KOPT-K1 (cell line): ENCODE data around the gene KRT24.

Source experiments
- H3K27ac ChIP-seq: fragments of 200-600 bp; sonication (generic); 2 replicates; pipeline ENCODE4 v1.5.1; 2016; ENCODE audit warnings: antibody characterized with exemption, mild to moderate bottlenecking, low read depth, low read length; ENCODE audit not compliant: poor library complexity, severe bottlenecking
- H3K36me3 ChIP-seq: fragments of 200-600 bp; sonication (generic); 2 replicates; pipeline ENCODE4 v1.5.1; 2017; ENCODE audit warnings: antibody characterized with exemption, mild to moderate bottlenecking, low read length, moderate library complexity; ENCODE audit not compliant: insufficient read depth
- H3K9me3 ChIP-seq: fragments of 200-600 bp; sonication (generic); 2 replicates; pipeline ENCODE4 v1.5.1; 2017; ENCODE audit warnings: antibody characterized with exemption, low read length, mild to moderate bottlenecking; ENCODE audit not compliant: insufficient read depth, poor library complexity, severe bottlenecking

The KRT24 gene

GRCh38 chr17:40707745-40708144 is 4.2 kb upstream of the KRT24 start:
- H3K27ac ChIP-seq, result no peak overlapping the region
- H3K36me3 ChIP-seq, result no peaks in the 10 kb centered on the region
- H3K9me3 ChIP-seq, result no peaks in the 10 kb centered on the region

GRCh38 chr17:40705584-40705983 is 2.0 kb upstream of the KRT24 start:
- Histone ChIP-seq H3K36me3 (no peaks in the 10 kb centered on the region), H3K27ac (no peak overlapping the region), H3K9me3 (no peaks in the 10 kb centered on the region)

DNA sequence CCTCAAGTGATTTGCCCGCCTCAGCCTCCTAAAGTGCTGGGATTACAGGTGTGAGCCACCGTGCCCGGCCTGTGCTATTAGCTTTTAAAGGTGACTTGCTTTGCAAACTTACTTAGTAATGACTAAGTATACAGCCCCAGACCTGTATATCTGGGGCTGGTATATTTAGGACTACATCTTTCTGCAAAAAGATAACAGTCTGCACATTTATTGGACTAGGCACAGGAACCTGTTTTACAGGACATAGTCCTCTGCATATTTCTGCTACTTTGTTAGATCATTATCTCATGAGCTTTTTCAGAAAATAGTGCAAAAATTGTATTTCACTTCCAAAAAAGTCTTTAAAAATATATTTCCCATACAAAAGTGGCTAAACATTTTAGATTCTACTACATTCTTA is 1.3 kb downstream of the KRT24 start:
- H3K27ac ChIP-seq, result no peak overlapping the region
- H3K9me3 ChIP-seq, result no peaks in the 10 kb centered on the region
- no peaks in the 10 kb centered on the region for H3K36me3 ChIP-seq

DNA sequence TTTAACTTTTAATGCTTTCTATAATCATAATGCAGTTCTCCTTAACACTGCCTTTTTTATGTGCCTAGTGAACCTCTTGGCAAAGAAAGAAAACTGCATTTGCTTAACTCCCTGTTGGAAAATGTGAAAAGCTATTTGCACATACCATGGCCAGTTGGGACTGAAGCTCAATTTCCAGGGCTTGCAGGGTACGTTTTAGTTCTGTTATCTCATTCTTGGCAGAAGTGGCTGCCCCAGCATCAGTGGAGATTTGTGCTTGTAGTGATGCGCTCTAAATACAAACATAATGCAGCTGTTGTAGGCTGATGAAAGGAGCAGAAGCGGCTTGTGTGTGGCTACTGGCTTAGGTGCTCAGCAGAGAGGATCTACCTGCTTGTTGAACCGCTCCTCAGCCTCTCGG is 3.7 kb downstream of the KRT24 start:
- no peaks in the 10 kb centered on the region for H3K9me3 ChIP-seq
- no peaks in the 10 kb centered on the region for H3K36me3 ChIP-seq
- no peak overlapping the region for H3K27ac ChIP-seq

DNA sequence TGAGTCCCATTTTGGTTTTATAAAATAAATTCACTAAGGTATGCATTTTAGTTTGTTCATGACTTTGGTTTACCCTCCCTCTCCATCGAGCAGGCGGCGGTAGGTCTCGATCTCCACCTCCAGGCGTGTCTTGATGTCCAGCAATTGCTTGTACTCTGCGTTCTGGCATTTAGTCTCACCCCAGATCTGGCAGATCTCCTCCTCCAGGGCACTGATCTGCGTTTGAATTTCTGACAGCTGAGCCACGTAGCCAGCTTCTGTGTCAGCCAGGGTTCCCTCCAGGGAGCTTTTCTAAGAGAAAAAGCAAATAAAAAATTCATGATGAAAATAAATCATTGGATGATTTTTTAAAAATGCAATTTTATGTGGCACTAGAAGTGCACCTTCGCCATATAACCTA is 4.2 kb downstream of the KRT24 start:
- Histone ChIP-seq H3K27ac (no peak overlapping the region), H3K36me3 (no peaks in the 10 kb centered on the region), H3K9me3 (no peaks in the 10 kb centered on the region)

DNA sequence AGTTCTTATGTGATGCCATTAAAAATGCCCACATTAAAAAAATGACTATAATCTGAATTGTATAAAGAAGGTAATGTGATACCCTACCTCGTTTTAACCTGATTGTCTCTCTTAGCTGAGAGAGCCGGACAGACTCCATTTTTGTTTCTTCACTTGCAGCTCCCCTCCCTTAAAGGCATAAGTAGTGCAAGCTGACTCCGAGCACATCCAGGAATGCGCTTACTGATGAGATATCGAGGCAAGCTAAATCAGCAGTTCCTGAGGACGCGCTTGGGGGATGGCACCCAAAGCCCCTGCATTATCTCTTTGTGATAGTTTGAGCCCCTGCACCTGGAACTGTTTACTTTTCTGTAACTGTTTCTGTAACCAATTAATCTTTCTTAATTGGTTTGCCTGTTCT is 6.3 kb downstream of the KRT24 start:
- Histone ChIP-seq H3K9me3 (no peaks in the 10 kb centered on the region), H3K36me3 (no peaks in the 10 kb centered on the region), H3K27ac (no peak overlapping the region)

DNA sequence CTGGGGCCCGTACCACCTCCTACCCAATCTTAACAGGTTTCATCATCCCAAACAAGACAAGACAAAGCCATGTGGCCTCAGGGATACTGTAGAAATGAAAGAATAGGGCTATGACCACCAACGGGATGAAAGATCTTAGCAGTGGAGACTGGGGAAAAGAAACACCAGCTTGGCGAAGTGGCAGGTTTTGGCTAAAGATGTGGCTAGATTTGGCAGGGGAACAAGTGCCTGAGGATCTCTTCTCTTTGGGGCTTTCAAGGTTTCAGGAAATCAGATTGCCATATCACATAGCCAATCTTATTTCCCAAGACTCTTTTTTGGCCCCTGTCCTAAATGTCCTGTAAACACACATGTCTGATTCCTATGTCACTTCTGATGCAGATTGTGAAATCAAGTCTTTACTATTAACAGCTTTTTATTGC is 6.9 kb downstream of the KRT24 start:
- Histone ChIP-seq H3K27ac (no peak overlapping the region), H3K9me3 (no peaks in the 10 kb centered on the region), H3K36me3 (no peaks in the 10 kb centered on the region)

DNA sequence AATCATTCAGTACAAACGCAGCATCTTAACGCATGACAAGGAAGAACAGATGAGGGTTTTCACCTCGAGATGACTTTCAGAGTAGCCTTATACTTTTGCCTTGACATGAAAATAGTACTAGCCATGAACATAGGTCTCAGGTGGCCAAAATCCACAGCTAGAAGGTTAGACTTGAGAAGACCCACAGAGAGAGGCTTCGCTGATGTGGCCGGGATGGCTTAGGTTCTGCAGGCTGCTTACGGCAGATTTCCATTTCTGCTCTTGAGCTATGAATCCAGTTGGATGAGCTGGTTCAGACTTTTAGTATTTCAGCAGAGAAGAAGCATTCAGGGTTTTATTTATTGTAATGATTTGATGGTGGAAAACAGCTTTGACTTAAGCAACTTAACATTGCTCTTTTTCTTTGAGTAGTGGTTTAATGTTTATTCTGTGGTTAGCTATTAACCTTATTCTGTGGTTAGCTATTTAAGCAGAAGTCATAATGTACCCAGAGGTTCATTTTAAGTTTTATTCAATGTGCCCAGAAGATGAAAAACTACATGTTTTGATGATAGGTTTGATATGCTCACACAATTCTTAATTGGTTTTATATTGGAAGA is 7.6 kb downstream of the KRT24 start:
- Histone ChIP-seq H3K9me3 (no peaks in the 10 kb centered on the region), H3K36me3 (no peaks in the 10 kb centered on the region), H3K27ac (no peak overlapping the region)

GRCh38 chr17:40694584-40694983 is 9.0 kb downstream of the KRT24 start:
- Histone ChIP-seq H3K9me3 (no peaks in the 10 kb centered on the region), H3K36me3 (no peaks in the 10 kb centered on the region), H3K27ac (no peak overlapping the region)

DNA sequence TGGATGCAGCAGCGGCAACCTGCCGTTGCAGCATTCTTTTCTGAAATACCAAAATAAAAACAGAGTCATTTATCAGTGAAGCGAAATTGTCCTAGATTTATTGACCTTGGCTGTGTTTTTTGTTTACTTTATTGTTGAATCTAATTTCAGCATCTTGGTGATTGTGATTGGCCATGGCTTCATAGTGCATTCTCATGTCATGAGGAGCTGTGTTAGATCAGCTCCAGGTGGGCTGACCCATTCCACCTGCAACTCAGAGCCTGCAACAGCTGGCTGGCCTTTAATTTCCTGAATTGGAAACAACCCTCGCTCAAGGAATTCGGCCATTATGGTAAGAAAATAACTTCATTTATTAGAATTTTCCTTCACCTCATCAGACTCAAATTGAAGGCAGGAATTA is 16.4 kb downstream of the KRT24 start:
- H3K36me3 ChIP-seq, result no peaks in the 10 kb centered on the region
- no peak overlapping the region for H3K27ac ChIP-seq

DNA sequence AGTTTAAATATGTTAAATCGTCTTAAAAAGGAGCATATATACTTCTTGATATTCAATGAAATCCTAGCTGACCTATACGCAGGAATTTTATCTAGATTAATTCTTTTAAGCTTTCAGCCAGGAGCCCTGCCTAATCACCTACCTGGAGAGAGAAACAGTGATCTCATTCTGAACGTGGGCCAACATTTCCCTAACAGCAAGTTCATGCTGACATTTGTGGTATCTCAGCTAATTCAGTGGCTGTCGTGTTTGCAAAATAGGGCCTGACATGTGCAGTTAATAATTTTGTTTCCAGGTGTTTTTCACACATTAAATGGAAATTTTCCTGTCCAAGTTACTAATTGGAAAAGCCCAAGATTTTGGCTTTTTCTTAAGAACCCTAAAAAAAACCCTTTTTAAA is 17.4 kb downstream of the KRT24 start:
- no peaks in the 10 kb centered on the region for H3K36me3 ChIP-seq
- no peaks in the 10 kb centered on the region for H3K9me3 ChIP-seq
- H3K27ac ChIP-seq, result no peak overlapping the region

More for the DNA sequence above, 16.4 kb downstream of the KRT24 start:
- no peaks in the 10 kb centered on the region for H3K9me3 ChIP-seq

- Histone ChIP-seq H3K27ac (no peak overlapping the region), H3K36me3 (no peaks in the 10 kb centered on the region), H3K9me3 (no peaks in the 10 kb centered on the region)
Observed at GRCh38 chr17:40680998-40681397, 22.6 kb downstream of the KRT24 start.

GRCh38 chr17:40679523-40679907 is 24.0 kb downstream of the KRT24 start:
- Histone ChIP-seq H3K9me3 (no peaks in the 10 kb centered on the region), H3K27ac (no peak overlapping the region), H3K36me3 (no peaks in the 10 kb centered on the region)

GRCh38 chr17:40678902-40679522 is 24.5 kb downstream of the KRT24 start:
- Histone ChIP-seq H3K9me3 (no peaks in the 10 kb centered on the region), H3K27ac (no peak overlapping the region), H3K36me3 (no peaks in the 10 kb centered on the region)

- no peaks in the 10 kb centered on the region for H3K9me3 ChIP-seq
- H3K36me3 ChIP-seq, result no peaks in the 10 kb centered on the region
- H3K27ac ChIP-seq, result no peak overlapping the region
Observed at GRCh38 chr17:40675905-40676304, 27.6 kb downstream of the KRT24 start.

DNA sequence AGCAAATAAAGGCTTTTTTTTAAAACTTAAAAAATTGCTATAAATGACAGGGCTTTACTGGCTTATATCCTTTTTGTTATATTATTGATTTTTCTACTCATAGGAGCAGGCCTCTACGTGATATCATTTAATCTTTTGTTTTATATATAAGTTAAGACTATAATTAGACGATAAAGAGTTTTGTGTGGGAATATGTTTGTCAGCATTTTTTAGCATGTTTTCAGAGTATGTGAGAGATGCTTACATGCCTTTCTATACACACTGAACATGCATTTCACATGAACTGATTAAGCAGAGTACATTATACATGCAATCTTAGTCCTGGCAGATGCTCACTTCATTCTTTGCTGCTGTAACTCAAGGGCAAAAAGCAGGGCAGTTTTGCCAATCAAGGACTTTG is 30.9 kb downstream of the KRT24 start:
- H3K9me3 ChIP-seq, result no peaks in the 10 kb centered on the region
- no peak overlapping the region for H3K27ac ChIP-seq
- H3K36me3 ChIP-seq, result no peaks in the 10 kb centered on the region
